T-helper 17 cell (primary cell): Measurements from ENCODE around the gene ATP9A. TPM values are rescaled to one million over a fixed set of nuclear protein-coding genes. Genes with fewer than 3 reads are reported as not detected.

Source experiments
- ATAC-seq: fragments of 150-1000 bp; cut with Tn5 transposase; 2 replicates; pipeline ENCODE4 v1.10.0; 2021; ENCODE audit warnings: mild to moderate bottlenecking, moderate library complexity
- DNase-seq, 3 donors: peaks; one replicate each; pipeline versions ENCODE4 v3.0.0 to v3.0.0-alpha.2; 2020 to 2021
- H3K9me3 ChIP-seq: one replicate; pipeline ENCODE4 v1.7.0; 2013; ENCODE audit warnings: low read length, mild to moderate bottlenecking; ENCODE audit not compliant: control insufficient read depth, poor library complexity, severe bottlenecking
- H3K27ac Mint-ChIP-seq: one replicate; pipeline ENCODE4 v1.8.0; 2022; ENCODE audit warnings: mild to moderate bottlenecking, moderate library complexity, mixed read lengths
- H3K27me3 Mint-ChIP-seq: one replicate; pipeline ENCODE4 v1.8.0; 2022; ENCODE audit warnings: mixed read lengths
- H3K36me3 Mint-ChIP-seq: one replicate; pipeline ENCODE4 v1.8.0; 2022; ENCODE audit warnings: low read depth, mixed read lengths
- H3K4me1 Mint-ChIP-seq: one replicate; pipeline ENCODE4 v1.8.0; 2022; ENCODE audit warnings: mild to moderate bottlenecking, mixed read lengths
- H3K4me3 Mint-ChIP-seq: one replicate; pipeline ENCODE4 v1.8.0; 2022; ENCODE audit warnings: mild to moderate bottlenecking, moderate library complexity, mixed read lengths
- total RNA-seq, 4 donors: library from RNA in 2 of 4; stranded (reverse) in 2 of 4; gene quantifications; one replicate each; pipeline ENCODE4 v1.2.3 and lab custom pipeline; 2022 to 2026

The ATP9A gene
- total RNA-seq, 2 donors from 2014 or later = 0.15 to 4.2 TPM

DNA sequence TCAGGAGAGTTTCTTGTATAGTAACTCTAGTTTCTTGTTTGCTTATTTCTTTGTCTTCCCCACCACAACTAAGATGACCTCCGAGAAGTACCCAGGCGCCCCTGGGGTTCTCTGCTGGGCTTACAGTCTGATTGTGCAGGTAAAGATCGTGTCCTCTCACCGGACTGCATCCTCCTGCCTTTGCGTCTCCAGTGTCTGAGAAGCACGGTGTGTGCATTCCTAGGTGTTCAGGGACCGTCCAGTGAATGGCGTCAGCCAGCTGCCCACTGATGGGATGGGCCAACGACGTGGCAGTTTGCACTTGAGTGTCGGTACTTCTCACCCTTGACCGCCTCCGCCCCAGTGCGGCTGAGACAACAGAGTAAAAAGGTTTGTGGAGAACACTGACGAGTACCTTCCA lies 169.6 kb downstream of the ATP9A start:
- Mint-ChIP-seq H3K27me3 (peaks cover 49% of the 10 kb centered on the region), H3K36me3 (no peaks in the 10 kb centered on the region), H3K27ac (no peak overlapping the region), H3K4me3 (no peak overlapping the region), H3K4me1 (peaks cover 8% of the 10 kb centered on the region)
- no peaks in the 10 kb centered on the region for H3K9me3 ChIP-seq
- ATAC-seq (no peak), DNase-seq (no peak)

DNA sequence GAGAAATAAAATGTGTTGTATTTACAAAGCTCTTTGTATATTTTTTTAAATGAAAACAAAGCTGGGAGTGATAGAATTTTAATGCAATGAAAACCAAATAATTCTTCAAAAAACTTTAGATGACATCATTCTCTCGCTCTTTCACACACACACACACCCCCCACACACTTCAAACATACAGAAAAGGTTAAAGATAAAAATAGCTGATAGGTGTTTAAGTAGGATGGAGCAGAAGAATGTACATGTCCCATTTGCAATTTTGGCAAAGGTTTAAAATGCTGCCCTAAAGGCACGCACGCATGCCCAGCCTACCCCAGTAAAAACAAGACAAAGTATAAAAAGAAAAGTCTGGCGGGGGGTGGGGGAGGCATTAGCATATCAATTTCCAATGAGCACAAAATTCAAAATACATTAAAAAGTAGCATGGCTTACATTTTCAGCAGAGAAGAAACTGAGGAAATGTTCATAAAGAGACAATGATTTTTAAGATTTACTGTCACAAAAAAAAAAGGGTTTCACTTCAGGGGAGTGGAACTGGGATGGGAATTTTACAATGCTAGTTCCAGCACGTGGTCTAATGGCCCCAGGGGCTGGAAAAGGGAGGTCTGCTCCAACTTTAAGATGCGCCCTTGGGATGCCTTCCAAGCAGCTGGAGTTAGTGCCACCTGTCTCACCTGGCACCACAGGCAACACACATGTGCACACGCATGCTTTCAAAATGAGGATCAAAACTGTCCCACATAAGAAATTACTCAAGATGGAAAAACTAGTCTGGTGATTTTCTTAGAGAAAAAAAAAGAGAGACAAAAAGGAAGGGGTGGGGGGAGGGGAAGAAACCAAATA lies 170.6 kb downstream of the ATP9A start:
- H3K27me3 Mint-ChIP-seq = peaks cover 49% of the 10 kb centered on the region
- H3K9me3 ChIP-seq = no peaks in the 10 kb centered on the region
- H3K4me3 Mint-ChIP-seq = no peak overlapping the region
- DNase-seq (no peak), ATAC-seq (no peak)
- no peak overlapping the region for H3K27ac Mint-ChIP-seq
- peaks cover 8% of the 10 kb centered on the region for H3K4me1 Mint-ChIP-seq
- no peaks in the 10 kb centered on the region for H3K36me3 Mint-ChIP-seq

DNA sequence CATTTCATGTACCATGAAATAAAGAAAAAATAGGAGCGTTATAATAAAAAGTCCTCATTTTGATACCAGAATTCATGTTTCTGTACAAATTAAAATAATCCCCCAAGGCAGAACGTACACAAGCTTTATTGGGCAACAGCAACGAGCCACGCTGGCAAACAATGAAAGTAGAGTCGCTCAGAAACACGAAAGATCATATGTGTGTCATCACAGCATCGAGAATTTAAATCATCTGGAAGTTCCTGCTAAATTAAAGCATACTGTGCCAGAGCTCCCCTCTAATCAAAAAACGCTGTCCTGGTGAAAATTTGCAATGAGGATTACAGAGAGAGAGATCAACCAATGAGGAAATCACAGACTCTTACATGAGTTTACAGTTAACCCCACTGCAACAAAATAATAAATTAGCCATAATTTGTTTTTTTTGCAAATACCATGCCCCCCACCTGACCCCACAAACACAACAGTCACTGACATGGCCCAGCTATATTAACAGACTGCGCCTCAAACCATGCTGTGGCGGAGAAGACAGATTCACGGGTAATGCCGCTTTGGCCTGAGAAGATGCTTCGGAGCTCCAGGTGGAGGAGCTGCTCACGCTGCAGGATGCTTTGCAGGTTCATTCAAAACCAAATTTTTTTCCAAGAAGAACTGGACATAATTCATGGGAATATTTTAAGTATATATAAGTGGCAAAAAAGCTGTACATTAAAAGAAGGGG lies 171.4 kb downstream of the ATP9A start:
- Mint-ChIP-seq H3K4me3 (no peak overlapping the region), H3K4me1 (peaks cover 8% of the 10 kb centered on the region), H3K27me3 (peaks cover 49% of the 10 kb centered on the region), H3K27ac (no peak overlapping the region), H3K36me3 (no peaks in the 10 kb centered on the region)
- H3K9me3 ChIP-seq = no peaks in the 10 kb centered on the region
- no peak for DNase-seq
- ATAC-seq = no peak

DNA sequence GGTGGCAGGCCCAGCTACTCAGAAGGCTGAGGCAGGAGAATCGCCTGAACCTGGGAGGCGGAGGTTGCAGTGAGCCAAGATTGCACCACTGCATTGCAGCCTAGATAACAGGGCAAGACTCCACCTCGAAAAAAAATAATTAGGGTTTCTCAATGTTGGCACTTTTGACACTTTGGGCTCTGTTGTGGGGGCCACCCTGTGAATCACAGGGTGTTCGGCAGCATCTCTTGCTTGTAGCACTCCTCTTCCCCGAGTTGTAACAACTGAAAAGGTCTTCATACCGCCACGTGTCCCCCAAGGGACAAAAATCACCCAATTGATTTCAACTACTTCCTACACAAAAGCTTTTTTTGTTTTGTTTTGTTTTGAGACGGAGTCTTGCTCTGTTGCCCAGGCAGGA lies 172.4 kb downstream of the ATP9A start:
- DNase-seq (no peak), ATAC-seq (no peak)
- Mint-ChIP-seq H3K4me1 (peaks cover 8% of the 10 kb centered on the region), H3K36me3 (no peaks in the 10 kb centered on the region), H3K27me3 (peaks cover 42% of the 10 kb centered on the region), H3K4me3 (no peak overlapping the region), H3K27ac (no peak overlapping the region)
- H3K9me3 ChIP-seq = no peaks in the 10 kb centered on the region

DNA sequence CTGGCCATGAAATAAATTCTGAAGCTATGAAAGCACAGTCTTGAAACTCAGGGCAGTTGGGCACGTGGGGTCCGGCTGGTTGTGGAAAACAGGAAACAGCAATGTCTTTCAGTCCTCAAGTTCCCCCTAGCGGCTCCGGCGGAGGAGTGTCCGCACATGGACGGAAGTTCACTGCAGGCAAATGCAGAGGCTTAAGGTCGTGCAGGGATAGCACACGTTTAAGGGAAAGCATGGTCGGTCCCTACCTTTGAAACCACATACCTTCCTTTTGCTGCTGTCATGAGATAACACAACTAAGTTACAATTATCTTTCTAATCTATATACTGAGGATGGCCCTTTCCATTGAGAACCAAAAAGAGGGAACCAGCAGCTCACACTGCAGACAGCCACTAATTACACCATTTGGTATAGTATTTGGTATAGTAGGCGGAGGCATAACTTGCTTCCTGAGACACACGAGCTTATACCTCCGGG lies 173.1 kb downstream of the ATP9A start:
- Mint-ChIP-seq H3K4me3 (no peak overlapping the region), H3K27ac (no peak overlapping the region), H3K4me1 (peaks cover 8% of the 10 kb centered on the region), H3K36me3 (no peaks in the 10 kb centered on the region), H3K27me3 (peaks cover 35% of the 10 kb centered on the region)
- no peaks in the 10 kb centered on the region for H3K9me3 ChIP-seq
- ATAC-seq = peak; percentile 93
- DNase-seq = peak; percentile 45 to 59 (median 45)

DNA sequence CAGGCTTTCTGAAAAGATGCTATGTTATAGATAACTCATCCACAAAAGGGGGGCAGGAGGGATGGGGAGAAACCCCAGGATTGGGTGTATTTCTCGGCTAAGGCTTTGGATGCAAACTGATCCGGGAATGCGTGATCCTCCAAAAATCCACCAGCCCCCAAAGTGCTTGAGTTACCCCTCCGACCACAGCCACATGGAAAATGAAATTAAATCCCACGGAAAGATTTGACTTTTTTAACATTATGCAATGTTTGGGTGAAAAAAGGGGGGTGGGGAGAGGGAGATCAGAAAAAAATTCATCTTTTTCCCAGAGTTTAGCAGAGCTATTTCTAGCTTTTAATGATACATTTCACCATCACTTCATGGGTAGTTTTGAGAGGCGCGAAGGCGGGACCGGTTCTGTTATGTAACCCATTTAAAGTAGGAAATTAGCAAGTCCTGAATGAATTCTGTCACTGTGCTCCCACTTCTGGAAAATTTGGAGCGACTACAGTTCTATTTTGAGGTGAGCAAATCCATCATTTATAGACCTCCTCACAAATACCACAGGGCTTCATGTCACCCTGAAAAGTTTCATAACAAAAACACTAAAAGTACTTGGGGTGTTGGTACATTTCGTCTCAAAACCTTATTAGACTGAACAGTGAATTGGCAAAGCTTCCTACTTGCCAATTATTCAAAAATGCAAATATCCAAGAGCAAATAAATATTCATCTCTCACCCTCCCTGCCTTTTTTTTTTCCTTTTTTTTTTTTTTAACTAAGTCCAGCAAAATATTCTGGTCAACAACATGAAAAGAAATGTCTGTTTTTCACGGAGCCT lies 173.7 kb downstream of the ATP9A start:
- no peak for ATAC-seq
- no peak overlapping the region for H3K4me3 Mint-ChIP-seq

DNA sequence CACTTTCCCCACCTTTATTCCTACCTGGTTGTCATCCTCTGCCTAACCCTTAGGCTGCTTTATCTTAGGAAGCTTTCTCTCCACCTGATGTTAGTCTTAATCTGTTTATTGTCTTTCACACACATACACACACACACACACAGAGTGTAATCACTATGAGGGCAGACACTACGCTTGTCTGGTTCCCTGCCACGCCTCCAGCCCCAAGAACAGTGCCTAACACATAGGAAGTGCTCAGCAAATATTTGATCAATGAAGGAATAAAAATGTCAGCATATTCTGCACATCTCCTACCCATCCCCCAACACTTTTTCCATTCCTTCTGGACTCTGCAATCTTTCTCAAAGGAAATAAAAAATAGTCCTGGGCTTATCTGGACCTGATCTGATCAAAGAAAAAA lies 174.6 kb downstream of the ATP9A start:
- no peak overlapping the region for H3K4me3 Mint-ChIP-seq
- peaks cover 6% of the 10 kb centered on the region for H3K4me1 Mint-ChIP-seq
- ATAC-seq = no peak
- peaks cover 22% of the 10 kb centered on the region for H3K27me3 Mint-ChIP-seq
- no peak for DNase-seq
- H3K9me3 ChIP-seq = no peaks in the 10 kb centered on the region
- H3K27ac Mint-ChIP-seq = no peak overlapping the region
- H3K36me3 Mint-ChIP-seq = no peaks in the 10 kb centered on the region

More for the DNA sequence above, 173.7 kb downstream of the ATP9A start:
- peaks cover 30% of the 10 kb centered on the region for H3K27me3 Mint-ChIP-seq
- peaks cover 8% of the 10 kb centered on the region for H3K4me1 Mint-ChIP-seq
- H3K9me3 ChIP-seq = no peaks in the 10 kb centered on the region
- H3K27ac Mint-ChIP-seq = no peak overlapping the region
- H3K36me3 Mint-ChIP-seq = no peaks in the 10 kb centered on the region
- DNase-seq = no peak

DNA sequence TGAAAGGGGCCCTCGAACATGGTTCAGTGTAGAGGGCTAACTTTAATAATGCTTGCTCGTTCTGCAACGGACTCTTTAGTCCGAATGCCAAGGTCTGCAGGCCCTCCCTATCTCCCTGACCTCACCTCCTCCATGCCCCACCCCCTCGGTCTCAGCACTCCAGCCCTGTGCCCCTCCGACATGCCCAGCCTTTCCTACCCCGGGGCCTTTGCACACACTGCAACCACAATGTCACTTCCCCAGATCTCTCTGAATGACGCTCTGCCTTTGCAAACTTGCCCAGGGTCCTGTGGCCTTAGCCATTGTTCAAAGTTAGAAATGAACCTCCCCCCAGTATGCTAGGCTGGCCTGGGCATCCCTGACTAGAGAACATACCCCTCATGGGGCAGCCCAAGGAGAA lies 175.6 kb downstream of the ATP9A start:
- Mint-ChIP-seq H3K4me3 (no peak overlapping the region), H3K36me3 (no peaks in the 10 kb centered on the region), H3K27ac (no peak overlapping the region), H3K27me3 (peaks cover 14% of the 10 kb centered on the region), H3K4me1 (peaks cover 6% of the 10 kb centered on the region)
- DNase-seq (no peak), ATAC-seq (no peak)
- H3K9me3 ChIP-seq = no peaks in the 10 kb centered on the region

DNA sequence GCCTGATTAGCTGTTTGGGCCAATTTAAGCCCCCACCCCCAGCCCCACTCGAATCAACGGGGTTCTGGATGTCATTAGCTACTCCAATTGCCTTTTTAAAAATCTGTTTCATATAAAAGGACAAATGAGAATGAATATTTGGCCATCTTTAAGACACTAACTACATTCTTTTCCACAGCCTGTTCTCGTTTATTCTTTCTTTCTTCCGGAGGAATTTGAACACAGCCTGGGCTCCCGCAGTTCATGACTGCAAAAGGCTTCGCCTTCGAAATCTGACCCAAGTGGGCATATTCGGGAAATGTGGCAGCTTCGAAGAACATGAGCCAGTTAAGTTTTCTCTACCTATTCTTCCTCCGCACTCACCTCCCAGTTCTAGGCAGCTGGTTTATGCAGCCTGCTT lies 176.3 kb downstream of the ATP9A start:
- DNase-seq (no peak), ATAC-seq (no peak)
- H3K36me3 Mint-ChIP-seq = no peaks in the 10 kb centered on the region
- peaks cover 6% of the 10 kb centered on the region for H3K4me1 Mint-ChIP-seq
- no peak overlapping the region for H3K27ac Mint-ChIP-seq
- peaks cover 8% of the 10 kb centered on the region for H3K27me3 Mint-ChIP-seq
- H3K9me3 ChIP-seq = no peaks in the 10 kb centered on the region
- no peak overlapping the region for H3K4me3 Mint-ChIP-seq

DNA sequence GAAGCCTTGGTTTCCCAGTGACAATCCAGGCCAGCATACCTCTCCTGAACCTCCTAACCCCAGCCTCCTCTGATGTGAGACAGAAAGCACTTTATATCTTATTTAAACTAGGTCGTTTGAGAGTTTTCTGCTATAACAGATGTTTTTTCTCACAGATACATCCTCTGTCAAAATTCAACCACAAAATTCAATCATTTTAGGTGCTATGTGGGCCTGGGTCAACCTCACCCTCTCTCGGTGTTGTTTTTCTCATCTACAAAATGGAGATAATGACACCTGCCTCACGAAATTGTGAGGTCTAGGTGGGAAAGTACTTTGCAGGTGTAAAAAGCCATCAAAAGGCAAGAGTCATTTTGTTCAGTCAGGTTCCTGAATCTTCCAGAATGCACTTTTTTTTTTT lies 179.4 kb downstream of the ATP9A start:
- DNase-seq (no peak), ATAC-seq (no peak)
- peaks cover 4% of the 10 kb centered on the region for H3K4me1 Mint-ChIP-seq
- no peaks in the 10 kb centered on the region for H3K36me3 Mint-ChIP-seq
- H3K27me3 Mint-ChIP-seq = peaks cover 6% of the 10 kb centered on the region
- no peak overlapping the region for H3K27ac Mint-ChIP-seq
- no peak overlapping the region for H3K4me3 Mint-ChIP-seq
- no peaks in the 10 kb centered on the region for H3K9me3 ChIP-seq

DNA sequence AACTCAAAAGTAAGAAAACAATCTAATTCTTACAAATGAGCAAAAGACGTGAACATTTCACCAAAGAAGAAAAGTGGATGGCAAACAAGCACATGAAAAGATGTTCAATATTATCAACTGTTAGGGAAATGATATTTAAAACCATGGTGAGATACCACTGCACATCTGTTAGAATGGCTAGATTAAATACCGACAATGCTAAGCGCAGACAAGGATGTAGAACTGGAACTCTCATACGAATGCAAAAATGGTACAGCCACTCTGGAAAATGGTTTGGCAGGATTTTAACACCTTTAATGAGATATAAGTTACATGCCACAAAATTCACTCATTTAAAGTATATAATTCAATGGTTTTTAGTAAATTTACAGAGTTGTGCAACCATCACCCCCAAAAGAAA lies 181.0 kb downstream of the ATP9A start:
- no peaks in the 10 kb centered on the region for H3K36me3 Mint-ChIP-seq
- peaks cover 4% of the 10 kb centered on the region for H3K4me1 Mint-ChIP-seq
- ATAC-seq = no peak
- no peak overlapping the region for H3K4me3 Mint-ChIP-seq
- DNase-seq = no peak
- H3K27ac Mint-ChIP-seq = no peak overlapping the region
- no peaks in the 10 kb centered on the region for H3K9me3 ChIP-seq
- peaks cover 6% of the 10 kb centered on the region for H3K27me3 Mint-ChIP-seq

DNA sequence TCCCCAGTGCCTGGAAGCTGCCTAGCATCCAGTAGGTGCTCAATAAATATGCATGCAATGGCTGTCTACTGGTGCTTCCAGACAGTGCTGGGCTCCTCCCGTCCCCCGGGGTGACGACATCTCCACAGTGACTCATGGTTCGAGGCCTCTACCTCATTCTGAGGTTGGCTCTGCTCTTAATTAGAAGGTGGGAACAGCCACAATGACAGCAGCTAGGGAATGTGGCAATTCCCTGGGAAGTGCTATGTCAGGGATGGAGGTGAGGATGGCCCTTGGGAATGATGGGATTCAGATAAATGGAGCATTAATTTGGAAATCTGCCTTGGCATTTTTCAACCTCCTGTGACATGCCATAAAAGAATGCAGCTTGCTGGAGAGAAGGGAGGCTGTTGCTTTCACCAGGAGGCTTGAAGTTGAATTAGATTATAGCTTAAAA lies 182.2 kb downstream of the ATP9A start:
- H3K9me3 ChIP-seq = no peaks in the 10 kb centered on the region

DNA sequence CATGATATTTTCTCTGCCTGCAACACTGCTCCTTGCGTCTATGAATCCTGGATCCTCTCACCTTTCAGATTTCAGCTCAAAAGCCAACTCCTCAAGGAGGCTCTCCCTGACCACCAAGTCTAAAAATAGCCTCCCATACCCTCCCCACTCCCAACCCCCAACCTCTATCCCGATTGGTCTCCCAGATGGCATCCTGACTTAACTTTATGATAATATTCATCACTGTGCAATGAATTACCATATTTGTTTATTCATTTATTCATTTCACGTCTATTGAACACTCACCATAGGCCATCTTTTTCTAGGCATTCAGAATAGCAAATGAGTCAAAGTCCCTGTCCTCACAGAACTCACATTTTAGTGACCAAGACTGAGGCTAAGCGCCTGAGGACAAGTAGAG lies 183.0 kb downstream of the ATP9A start:
- no peaks in the 10 kb centered on the region for H3K9me3 ChIP-seq
- DNase-seq = no peak
- H3K4me3 Mint-ChIP-seq = no peak overlapping the region
- H3K36me3 Mint-ChIP-seq = peaks cover 5% of the 10 kb centered on the region
- peaks cover 10% of the 10 kb centered on the region for H3K4me1 Mint-ChIP-seq
- peaks cover 11% of the 10 kb centered on the region for H3K27me3 Mint-ChIP-seq
- H3K27ac Mint-ChIP-seq = no peak overlapping the region
- no peak for ATAC-seq

More for the DNA sequence above, 182.2 kb downstream of the ATP9A start:
- Mint-ChIP-seq H3K36me3 (peaks cover 4% of the 10 kb centered on the region), H3K4me3 (no peak overlapping the region), H3K27me3 (peaks cover 11% of the 10 kb centered on the region), H3K27ac (no peak overlapping the region), H3K4me1 (peaks cover 9% of the 10 kb centered on the region)
- DNase-seq (no peak), ATAC-seq (no peak)
